Astrocyte of the spinal cord (primary cell): ENCODE data around the gene PCP4.

Experiments used
- DNase-seq: peaks from one replicate; pipeline ENCODE4 v3.0.0; 2011; ENCODE audit warnings: low read depth, low spot score
- H3K4me3 ChIP-seq: 2 replicates; pipeline ENCODE4 v1.5.1; 2011; ENCODE audit warnings: low read depth, mild to moderate bottlenecking, low read length, moderate library complexity
- CTCF ChIP-seq: IDR thresholded peaks from 2 replicates; pipeline ENCODE4 v1.5.1; 2012; ENCODE audit warnings: low read depth, mild to moderate bottlenecking, low read length, inconsistent platforms
- in situ Hi-C: cut with HindIII; loops from 2 replicates; pipeline ENCODE4 v1.10.0; 2017; ENCODE audit warnings: low sequenced_read_pairs

Gene PCP4

GRCh38 chr21:39927304-39927886, 60.2 kb downstream of the PCP4 start:
- in situ Hi-C loops: no loop called here
- TF ChIP-seq CTCF: no peak

GRCh38 chr21:39932335-39932734, 65.1 kb downstream of the PCP4 start:
- no peak for DNase-seq
- no peak overlapping the region for H3K4me3 ChIP-seq
- no peak for TF ChIP-seq CTCF
- in situ Hi-C loops: no loop called here

More at GRCh38 chr21:39927304-39927886, 60.2 kb downstream of the PCP4 start:
- no peak overlapping the region for H3K4me3 ChIP-seq
- DNase-seq: no peak

- in situ Hi-C loops: no loop called here
- TF ChIP-seq CTCF: no peak
- DNase-seq: no peak
- H3K4me3 ChIP-seq: no peak overlapping the region
These were observed 67.7 kb downstream of the PCP4 start for GRCh38 chr21:39934895-39935294.

- DNase-seq: no peak
- no peak for TF ChIP-seq CTCF
- in situ Hi-C loops: no loop called here
- no peak overlapping the region for H3K4me3 ChIP-seq
These were observed 68.5 kb downstream of the PCP4 start for GRCh38 chr21:39935716-39936115.

- no peak for DNase-seq
- H3K4me3 ChIP-seq: no peak overlapping the region
- TF ChIP-seq CTCF: no peak
- in situ Hi-C loops: no loop called here
These were observed 70.9 kb downstream of the PCP4 start for GRCh38 chr21:39938086-39938625.

- in situ Hi-C loops: no loop called here
These were observed 79.0 kb downstream of the PCP4 start for GRCh38 chr21:39946199-39946598.

More at GRCh38 chr21:39946199-39946598, 79.0 kb downstream of the PCP4 start:
- TF ChIP-seq CTCF: no peak
- DNase-seq: no peak
- no peak overlapping the region for H3K4me3 ChIP-seq
